Activated T-helper 1 cell treated with Interleukin-2 at 50 U/mL for 16 hours (primary cell): ENCODE data around the gene CYFIP2.
A peak's percentile ranks its signal among the peaks of the same experiment; 100 is the strongest.

Experiments
- DNase-seq: peaks from one replicate; pipeline ENCODE4 v3.0.0-alpha.2; 2020; ENCODE audit warnings: low read depth

The CYFIP2 gene

DNA sequence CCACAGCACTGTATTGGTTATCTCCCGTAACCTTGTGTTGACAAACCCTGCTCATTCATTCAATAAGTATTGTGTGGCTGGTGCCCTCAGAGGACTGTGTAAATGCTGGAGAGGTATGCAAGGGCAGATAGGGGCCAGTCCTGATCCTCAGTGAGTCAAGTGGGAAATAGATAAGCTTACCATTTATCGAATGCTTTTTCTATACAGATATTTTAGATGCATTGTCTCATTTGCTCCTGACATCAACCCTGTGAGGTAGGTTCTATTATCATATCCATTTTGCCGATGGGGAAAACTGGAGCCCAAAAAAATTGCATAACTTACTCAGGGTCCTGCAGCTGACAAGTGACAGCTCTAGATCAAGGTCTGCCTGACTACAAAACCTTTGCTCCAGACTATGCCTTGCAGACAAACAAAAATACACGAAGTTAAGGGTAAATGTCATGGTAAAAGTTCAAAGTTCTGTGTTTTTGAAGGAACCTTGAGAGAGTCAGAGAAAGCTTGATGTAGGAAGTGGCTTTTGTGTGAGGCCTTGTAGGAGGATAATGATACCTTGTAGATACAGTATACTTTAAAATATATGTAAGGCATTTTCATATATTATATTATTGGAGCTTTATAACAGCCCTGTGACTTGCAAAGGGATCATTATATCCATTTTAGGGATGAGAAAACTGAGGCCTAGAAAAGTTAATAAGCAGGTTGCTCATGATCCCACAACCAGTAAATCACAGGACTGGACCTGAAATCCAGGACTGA, 22.7 kb downstream of the CYFIP2 start:
- no peak for DNase-seq

DNA sequence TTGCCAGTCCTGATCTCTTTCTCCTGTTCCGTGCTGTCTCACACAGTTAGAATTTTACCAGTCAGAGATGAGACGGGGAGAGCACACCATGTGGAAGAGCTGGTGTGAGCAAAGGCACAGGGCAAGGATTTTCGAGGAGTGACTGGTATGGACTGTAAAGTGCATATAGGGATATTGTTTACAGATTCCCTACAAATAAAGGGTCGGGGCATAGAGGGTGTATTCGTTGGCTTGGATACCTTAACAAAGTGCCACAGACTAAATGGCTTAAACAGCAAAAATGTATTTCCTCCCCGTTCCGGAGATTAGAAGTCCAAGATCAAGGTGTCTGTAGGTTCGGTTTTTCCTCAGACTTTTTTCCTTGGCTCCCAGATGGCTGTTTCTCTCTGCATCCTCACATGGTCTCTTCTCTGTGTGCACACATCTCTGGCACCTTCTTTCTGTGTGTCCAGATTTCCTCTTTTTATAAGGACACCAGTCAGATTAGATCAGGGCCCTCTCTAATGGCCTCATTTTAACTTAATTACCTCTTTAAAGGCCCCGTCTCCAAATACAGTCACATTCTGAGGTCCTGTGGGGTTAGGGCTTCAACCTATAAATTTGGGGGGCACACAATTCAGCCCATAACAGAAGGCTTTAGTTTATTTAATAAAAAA, 23.4 kb downstream of the CYFIP2 start:
- no peak for DNase-seq

DNA sequence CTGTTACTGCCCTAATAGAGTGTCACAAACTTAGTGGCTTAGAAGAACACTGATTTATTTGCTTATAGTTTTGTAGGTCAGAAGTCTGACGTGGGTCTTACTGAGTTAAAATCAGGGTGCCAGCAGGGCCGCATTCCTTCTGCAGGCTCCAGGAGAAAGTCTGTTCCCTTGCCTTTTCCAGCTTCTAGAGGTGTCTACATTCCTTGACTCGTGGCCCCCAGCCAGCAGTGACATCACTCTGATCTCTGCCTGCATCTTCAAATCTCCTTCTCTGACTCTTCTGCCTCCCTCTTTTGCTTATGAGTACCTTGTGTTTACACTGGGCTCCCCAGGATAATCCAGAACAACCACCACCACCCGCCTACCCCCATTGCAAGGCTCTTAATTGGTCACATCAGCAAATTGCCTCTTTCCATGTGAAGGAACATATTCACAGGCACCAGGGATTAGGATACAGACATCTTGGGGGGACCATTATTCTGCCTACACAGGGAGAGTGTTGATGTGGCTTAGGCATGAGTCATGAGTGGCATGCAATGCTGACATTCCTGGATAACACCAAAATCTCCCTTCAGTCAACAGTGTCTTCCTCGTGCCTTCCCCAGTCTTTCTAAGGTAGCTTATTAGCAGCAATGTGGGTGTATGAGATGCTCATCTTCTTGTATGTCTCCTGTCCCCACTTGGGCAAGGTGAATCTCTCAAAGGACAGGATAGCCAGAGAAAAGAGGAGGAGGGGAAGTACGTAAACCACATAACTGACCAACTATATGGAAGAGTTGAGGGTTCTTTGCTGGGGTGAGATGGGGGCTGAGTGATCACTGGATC, 24.4 kb downstream of the CYFIP2 start:
- DNase-seq: no peak

- no peak for DNase-seq
Observed at GRCh38 chr5:157290981-157291711, 25.2 kb downstream of the CYFIP2 start.

DNA sequence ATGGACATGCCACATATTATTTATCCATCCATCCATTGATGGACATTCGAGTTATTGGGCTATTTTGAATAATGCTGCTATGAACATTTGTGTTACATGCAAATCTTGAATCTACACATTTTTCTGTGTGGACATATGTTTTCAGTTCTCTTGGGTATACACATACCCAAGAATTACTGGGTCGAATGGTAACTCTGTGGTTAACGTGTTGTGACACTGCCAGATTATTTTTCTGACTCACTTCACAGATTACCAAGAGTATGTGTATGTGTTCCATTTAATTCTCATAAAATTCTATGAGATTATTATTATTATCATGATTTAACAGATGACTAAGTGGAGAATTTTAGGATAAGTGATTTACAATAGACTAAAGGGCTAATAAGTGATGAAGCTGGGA, 26.7 kb downstream of the CYFIP2 start:
- DNase-seq: no peak

GRCh38 chr5:157294407-157295091, 28.6 kb downstream of the CYFIP2 start:
- no peak for DNase-seq

GRCh38 chr5:157295247-157295646, 29.3 kb downstream of the CYFIP2 start:
- no peak for DNase-seq

GRCh38 chr5:157300564-157300963, 34.6 kb downstream of the CYFIP2 start:
- DNase-seq: no peak

DNA sequence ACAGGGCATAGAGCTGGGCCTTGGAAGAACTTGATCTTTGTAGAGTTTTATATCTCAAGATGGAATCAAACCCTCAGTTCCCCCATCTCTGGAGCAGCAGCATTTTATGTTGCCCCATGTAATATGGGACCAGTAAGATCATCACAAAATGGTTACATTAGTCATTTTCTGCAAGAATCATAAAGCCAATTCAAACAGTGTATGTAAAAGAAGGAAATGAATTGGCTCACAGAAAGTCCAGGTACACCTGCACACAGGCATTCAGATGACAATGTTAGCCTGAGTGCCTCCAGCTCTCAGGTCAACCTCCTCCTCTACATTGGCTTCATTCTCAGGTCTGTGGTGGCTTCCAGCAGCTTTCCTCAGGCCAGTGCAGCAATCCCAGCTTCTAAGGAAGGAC, 35.1 kb downstream of the CYFIP2 start:
- DNase-seq: no peak

DNA sequence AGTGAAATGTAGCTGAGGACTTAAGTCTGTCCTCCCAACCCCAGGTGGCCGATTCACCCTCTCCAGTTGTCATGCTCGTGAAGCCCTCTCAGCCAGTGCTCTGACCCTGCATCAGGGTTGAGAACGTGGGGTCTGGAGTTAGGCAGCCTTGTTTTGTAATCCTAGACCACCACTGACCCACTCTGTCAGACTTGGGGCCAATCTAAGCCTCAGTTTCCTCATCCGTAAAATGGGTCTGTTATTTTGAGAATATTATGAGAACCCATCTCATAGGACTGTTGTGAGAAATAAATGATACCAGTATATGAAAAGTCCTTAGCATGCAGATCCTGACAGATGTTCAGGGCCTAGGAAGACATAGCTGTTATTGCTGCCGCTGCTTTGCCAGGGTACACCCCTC, 37.1 kb downstream of the CYFIP2 start:
- no peak for DNase-seq

DNA sequence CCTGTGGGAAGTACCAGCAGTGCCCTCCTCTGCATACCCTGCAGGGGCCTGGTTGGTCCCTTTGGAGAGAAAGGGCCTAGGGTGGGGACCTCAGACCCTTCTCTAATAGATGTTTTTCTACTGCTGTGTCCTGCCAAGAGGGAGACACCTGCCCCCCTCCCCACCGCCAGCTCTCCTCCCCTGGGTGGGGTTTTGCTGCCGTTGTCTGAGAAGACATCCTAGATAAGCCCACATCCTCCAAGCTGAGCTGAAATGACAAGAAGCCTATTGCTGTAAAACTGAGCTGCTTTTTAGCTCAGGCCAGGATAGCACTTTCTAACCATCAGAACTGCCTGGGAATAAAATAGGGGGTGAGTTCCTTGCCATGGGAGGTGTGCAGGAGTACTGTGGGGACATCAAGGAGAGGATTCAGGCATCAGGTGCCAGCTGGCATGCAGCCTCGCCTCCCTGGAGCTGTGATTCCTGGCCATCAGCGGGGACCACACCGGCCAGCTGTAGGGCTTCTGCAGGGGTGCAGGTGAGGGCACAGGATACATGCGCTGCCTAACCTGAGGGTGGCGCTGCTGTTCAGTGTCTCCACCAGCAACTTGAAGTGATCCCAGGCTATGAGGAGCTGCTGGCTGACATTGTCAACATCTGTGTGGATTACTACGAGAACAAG, 37.9 kb downstream of the CYFIP2 start:
- DNase-seq: peak; percentile 25

- DNase-seq: no peak
Observed at GRCh38 chr5:157306081-157306480, 40.2 kb downstream of the CYFIP2 start.

- DNase-seq: peak; percentile 25
Observed at GRCh38 chr5:157306692-157307471, 41.0 kb downstream of the CYFIP2 start.

DNA sequence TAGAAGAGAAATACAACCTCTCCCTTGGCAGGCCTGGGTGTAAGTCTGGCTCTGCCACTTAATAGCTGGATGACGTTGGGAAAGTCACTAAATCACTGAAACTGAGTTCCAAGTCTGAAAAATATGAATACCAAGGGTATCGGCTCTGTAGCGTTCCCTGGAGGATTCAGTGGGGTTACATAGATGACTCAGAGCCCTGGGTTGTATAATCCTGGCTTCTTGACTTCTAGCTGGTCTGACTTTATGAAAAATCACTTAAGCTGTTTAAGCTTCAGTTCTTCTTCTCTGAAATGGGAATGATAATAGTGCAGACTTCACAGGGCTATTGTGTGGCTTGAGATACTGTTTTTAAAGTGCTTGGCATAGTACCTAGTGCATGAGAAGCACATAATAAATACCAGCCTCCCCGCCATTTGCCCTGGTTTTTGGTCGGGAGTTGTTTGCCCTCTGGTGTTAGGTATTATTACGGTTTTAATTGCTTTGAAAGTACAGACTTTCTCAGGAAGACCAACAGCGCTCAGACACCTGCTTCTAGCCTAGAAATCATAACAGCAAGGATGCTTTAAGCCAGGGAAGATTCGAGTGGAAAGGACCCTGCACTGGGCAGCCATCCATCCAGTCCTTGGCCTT, 43.0 kb downstream of the CYFIP2 start:
- no peak for DNase-seq

DNA sequence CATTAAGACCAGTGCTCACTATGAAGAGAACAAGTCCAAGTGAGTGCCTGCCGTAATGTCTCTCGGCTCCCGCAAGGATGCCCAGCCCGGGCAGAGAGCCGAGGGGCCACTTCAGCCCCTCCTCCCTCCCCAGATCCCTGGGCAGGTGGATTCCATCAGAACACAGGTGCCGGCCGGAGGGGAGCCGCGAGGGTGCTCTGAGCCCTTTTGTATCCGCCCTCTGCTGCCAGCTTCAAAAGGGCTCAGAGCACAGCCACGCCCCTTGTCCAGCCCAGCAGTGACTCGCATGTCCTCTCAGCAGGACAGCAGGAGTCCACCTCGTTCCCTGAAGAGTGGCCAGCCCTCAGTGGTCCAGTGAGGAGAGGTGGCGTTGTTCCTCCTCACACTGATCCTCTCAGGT, 43.9 kb downstream of the CYFIP2 start:
- DNase-seq: no peak

DNA sequence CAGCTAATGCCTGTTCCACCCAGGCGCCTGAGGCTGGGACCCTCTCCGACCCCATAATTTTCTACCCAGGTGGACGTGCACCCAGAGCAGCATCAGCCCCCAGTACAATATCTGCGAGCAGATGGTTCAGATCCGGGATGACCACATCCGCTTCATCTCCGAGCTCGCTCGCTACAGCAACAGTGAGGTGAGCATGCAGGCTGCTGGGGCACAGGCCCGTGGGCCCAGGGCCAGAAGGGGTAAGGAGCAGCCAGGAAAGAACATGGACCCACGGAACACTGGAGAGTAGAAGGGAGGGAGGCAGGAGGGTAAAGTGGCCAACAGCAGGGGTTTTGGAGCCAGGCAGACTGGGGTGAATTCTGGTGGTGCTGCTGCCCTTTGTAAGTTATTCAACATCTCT, 45.7 kb downstream of the CYFIP2 start:
- no peak for DNase-seq

DNA sequence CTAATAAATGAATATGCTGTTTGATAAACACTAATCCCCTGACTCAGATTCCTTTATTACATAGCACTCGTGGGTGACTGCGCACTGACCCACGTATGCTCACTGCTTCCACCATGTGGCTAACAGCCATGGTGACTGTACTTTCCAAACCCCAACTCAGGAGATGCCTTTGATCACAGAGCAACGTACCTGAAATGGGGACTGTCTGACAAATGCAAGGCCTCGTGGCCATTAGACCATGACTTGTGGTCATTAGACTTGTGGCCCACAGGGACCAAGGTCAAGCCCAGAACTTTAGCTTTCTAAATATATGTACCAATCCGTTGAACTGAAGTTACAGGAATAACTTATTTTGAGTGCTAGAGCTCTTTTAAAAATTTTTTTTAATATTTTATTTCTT, 46.6 kb downstream of the CYFIP2 start:
- peak; percentile 21 for DNase-seq

- no peak for DNase-seq
Observed at GRCh38 chr5:157322581-157322980, 56.7 kb downstream of the CYFIP2 start.

DNA sequence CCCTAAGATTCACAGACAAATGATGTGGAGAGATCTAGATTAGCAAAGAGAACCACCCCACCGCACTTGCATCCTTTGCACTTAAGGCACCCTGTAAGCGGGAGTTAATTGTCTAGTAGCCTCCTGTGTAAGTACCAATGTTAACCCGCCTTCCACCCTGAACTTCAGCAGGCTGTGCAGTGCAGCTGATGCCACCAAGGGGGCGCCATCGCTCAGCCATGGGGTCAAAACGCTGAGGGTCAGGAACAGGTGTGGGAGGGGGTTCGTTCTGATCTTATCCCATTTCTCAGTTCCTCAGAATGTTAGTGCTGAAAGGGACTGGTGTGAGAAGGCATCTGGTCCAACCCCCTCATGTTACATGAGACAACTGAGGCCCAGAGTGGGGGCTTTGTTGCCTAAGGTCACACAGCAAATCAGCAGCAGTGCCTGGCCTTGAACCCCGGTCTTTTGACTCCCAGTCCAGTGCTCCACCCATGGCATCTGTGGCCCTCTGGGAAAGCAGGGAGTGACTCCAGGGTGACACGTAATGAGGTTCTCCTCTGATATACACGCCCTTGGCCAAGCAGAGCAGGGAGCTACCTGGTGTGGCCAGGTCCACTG, 57.3 kb downstream of the CYFIP2 start:
- no peak for DNase-seq
